Stimulated activated CD8-positive, alpha-beta memory T cell treated with anti-CD3 and anti-CD28 coated beads, Interleukin-15, amount 100 ng/mL, for 48 hours (primary cell): ENCODE results near the gene PMIS2.

Source experiments
- DNase-seq, 2 donors: peaks; one replicate each; pipeline ENCODE4 v3.0.0-alpha.2; 2020; ENCODE audit warnings: low read depth in 2 of 2

Gene PMIS2

DNA sequence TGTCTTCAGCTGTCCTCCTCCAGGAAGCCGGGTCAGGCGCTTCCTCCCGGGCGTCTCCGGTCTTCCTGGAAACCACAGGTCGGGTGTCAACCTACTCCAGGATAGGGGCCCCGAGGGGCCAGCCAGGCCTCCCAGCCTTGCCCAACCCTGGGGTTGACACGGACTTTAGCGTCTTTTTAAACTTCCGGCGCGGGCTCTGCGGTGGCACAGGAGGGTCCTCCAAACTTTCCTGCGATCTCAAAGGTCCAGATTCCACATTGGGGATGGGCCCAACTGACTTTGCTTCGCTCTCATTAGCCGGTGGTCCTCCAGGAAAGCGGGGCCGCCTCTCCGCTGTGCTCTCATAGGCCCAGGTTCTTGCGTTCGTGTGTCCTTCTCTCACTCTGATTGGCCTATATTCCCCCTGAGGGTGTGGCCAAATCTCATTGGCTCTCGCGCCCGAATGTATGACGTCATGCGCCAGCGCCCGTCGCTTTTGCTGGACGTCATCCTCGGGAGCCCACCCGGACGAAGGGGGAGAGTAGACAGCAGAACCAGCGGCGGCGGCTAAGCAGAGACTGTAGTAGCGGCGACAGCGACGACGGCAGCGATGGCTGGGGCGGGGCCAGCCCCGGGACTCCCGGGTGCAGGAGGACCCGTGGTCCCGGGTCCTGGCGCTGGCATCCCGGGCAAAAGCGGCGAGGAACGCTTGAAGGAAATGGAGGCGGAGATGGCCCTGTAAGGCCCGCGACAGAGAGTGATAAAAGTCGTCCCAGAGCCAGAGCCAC lies 42.8 kb downstream of the PMIS2 start, which contains the start of gene RBM42:
TSS of gene RBM42 (plus strand) at position 472 of the 767 bp plus-strand sequence. CDS start at position 590, 118 bp downstream.
- DNase-seq = peak; percentile 93 to 94

DNA sequence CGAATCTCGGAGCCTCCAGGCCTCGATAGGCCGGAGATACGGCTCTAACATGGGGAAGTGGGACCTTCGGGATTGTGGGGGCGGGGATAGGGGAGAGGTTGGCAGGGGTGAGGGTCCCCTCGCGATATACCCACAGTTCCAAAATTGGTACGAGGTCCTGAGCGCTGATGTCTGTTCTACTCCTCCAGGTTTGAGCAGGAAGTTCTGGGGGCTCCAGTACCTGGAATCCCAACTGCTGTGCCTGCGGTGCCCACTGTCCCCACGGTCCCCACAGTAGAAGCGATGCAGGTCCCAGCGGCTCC lies 43.3 kb downstream of the PMIS2 start:
- no peak for DNase-seq

DNA sequence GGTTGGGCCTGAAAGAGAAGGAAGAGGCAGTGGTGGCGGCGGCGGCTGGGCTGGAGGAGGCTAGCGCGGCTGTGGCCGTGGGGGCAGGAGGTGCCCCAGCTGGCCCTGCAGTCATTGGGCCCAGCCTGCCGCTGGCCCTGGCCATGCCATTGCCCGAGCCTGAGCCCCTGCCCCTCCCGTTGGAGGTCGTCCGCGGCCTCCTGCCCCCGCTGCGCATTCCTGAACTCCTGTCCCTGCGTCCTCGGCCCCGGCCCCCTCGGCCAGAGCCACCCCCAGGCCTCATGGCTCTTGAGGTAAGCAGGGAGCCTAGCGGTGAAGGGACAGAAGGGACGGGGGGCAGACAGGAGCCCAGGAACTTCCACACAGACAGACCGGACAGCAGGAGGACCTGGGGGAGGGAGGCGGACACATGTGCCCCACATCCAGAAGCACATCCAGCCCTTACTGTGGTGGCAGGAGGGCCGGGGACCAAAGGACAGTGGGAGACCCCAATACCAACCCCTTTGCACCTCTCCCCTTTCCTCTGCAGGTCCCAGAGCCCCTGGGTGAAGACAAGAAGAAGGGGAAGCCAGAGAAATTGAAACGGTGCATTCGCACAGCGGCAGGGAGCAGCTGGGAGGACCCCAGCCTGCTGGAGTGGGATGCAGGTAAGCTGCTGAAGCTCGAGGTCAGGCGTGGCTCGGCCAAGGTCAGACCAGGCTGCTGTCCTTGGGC lies 47.9 kb downstream of the PMIS2 start:
- no peak for DNase-seq

DNA sequence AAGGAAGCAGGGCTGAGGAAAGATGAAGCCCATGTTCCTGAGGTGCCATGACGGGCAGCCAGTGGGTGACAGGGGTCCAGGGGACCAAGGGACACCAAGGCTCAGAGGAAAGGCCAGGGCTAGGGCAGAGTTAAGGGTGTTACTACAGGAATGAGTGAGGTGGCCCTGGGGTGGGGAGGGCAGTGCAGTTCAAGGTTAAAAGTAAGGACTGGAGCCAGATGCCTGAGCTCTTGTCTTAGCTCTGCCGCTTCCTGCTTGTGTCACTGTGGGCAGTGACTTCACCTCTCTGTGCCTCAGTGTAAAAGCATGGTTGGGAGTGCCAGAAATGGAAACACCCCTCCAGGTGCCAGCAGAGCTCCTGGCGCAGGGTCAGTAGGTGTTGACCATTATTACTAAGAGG lies 50.7 kb downstream of the PMIS2 start:
- no peak for DNase-seq
